Effector memory CD4-positive, alpha-beta T cell (primary cell): Measurements from ENCODE around the gene FAM98C.
A peak's percentile ranks its signal among the peaks of the same experiment; 100 is the strongest.
"Not testable (repeated sequence)": the region's sequence is repeated elsewhere in the genome, so short reads cannot be mapped to it uniquely, and the experiment has no call there.

ENCODE experiments used
- DNase-seq, 3 donors: peaks; one replicate each; pipeline ENCODE4 v3.0.0-alpha.2; 2020
- H3K27ac ChIP-seq: 2 replicates; pipeline ENCODE4 v1.7.0; 2013; ENCODE audit warnings: mild to moderate bottlenecking, low read length, moderate library complexity; ENCODE audit not compliant: insufficient read depth, poor library complexity, severe bottlenecking
- H3K27me3 ChIP-seq: replicated peaks from 2 replicates; pipeline ENCODE4 v1.7.0; 2013; ENCODE audit warnings: mild to moderate bottlenecking, low read length; ENCODE audit not compliant: insufficient read depth, control insufficient read depth, poor library complexity, severe bottlenecking
- H3K36me3 ChIP-seq: 2 replicates; pipeline ENCODE4 v1.7.0; 2013; ENCODE audit warnings: mild to moderate bottlenecking, low read length, moderate library complexity; ENCODE audit not compliant: control insufficient read depth, insufficient read depth
- H3K4me1 ChIP-seq: 2 replicates; pipeline ENCODE4 v1.7.0; 2013; ENCODE audit warnings: low read length, mild to moderate bottlenecking; ENCODE audit not compliant: control insufficient read depth, insufficient read depth, poor library complexity, severe bottlenecking
- H3K4me3 ChIP-seq: 2 replicates; pipeline ENCODE4 v1.7.0; 2013; ENCODE audit warnings: low read length, low read depth, mild to moderate bottlenecking; ENCODE audit not compliant: insufficient read depth, poor library complexity, severe bottlenecking
- H3K9me3 ChIP-seq: 2 replicates; pipeline ENCODE4 v1.7.0; 2013; ENCODE audit warnings: mild to moderate bottlenecking, low read length, moderate library complexity; ENCODE audit not compliant: control insufficient read depth

The FAM98C gene

DNA sequence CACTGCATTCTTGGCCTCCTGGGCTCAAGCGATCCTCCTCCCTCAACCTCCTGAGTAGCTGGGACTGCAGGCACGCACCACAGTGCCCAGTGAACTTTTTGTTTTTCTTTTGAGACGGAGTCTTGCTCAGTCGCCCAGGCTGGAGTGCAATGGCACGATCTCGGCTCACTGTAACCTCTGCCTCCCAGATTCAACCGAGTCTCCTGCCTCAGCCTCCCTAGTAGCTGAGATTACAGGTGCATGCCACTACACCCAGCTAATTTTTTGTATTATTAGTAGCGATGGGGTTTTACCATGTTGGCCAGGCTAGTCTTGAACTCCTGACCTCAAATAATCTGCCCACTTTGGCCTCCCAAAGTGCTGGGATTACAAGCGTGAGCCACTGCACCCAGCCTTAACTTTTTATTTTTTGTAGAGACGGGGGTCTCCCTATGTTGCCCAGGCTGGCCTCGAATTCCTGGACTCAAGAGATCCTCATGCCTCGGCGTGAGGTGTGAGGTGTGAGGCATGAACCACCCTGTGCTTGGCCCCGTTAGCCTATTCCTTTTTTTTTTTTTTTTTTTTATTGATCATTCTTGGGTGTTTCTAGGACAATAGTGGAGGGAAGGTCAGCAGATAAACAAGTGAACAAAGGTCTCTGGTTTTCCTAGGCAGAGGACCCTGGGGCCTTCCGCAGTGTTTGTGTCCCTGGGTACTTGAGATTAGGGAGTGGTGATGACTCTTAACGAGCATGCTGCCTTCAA is 39.8 kb upstream of the FAM98C start:
- H3K36me3 ChIP-seq, H3K9me3 ChIP-seq, H3K27me3 ChIP-seq, H3K27ac ChIP-seq, DNase-seq: not testable (repeated sequence)
- Histone ChIP-seq H3K4me1 (peaks cover 15% of the 10 kb centered on the region), H3K4me3 (peak overlapping the region; percentile 70)

DNA sequence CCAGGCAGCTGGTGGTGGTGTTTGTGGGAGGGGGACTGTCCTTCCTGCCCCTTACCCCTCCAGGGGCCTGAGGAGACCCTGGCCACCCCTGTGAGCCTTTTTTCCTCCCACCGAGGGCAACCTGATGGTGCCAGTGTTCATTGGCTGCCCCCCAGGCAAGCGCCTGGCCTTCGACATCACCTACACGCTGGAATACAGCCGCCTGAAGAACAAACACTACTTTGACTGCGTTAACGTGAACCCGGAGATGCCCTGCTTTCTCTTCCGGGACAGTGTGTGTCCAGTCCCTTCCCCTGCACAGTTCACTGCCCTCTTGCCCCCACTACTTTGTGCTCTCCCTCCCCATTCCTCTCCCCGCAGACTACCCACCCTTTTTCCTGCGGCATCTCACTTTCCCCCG is 35.9 kb upstream of the FAM98C start:
- H3K36me3 ChIP-seq: no peaks in the 10 kb centered on the region
- no peak overlapping the region for H3K4me3 ChIP-seq
- H3K4me1 ChIP-seq: peaks cover 8% of the 10 kb centered on the region
- no peak for DNase-seq
- no peak overlapping the region for H3K27ac ChIP-seq
- H3K9me3 ChIP-seq: no peaks in the 10 kb centered on the region
- H3K27me3 ChIP-seq: no peaks in the 10 kb centered on the region

DNA sequence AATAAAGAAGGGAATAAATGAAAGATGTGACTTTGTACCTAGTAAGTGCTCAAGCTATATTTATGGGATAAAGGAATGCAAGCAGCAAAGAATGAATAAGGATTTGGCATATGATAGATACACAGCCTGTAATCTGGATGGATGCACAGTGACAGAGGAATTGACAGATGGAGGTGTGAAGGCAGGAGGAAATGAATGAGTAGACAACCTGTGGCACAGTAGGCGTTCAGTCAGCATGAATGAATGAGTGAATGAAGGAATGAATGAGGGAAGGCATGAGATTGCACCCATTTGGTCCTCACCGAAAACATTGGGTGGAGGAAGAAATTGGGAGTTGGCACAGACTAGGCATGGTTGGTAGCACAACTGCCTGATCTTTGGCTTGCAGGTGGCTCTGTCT is 33.3 kb upstream of the FAM98C start:
- Histone ChIP-seq H3K27ac (no peak overlapping the region), H3K4me1 (no peaks in the 10 kb centered on the region), H3K4me3 (no peak overlapping the region), H3K36me3 (no peaks in the 10 kb centered on the region), H3K27me3 (no peaks in the 10 kb centered on the region), H3K9me3 (no peaks in the 10 kb centered on the region)
- DNase-seq: no peak

DNA sequence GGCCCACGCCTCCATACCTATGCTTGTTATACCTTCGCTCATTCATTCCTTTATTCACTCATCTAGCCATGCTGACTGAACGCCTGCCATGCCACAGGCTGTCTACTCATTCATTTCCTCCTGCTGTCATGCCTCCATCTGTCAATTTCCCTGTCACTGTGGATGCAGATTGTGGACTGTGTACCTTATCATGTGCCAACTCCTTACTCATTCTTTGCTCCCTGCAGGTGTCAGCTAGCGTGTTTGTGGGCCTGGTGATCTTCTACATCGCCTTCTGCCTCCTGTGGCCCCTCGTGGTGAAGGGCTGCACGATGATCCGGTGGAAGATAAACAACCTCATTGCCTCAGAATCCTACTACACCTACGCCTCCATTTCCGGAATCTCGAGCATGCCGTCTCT is 32.6 kb upstream of the FAM98C start:
- H3K4me3 ChIP-seq: no peak overlapping the region
- H3K36me3 ChIP-seq: no peaks in the 10 kb centered on the region
- DNase-seq: no peak
- H3K27me3 ChIP-seq: no peaks in the 10 kb centered on the region
- no peaks in the 10 kb centered on the region for H3K9me3 ChIP-seq
- peaks cover 2% of the 10 kb centered on the region for H3K4me1 ChIP-seq
- no peak overlapping the region for H3K27ac ChIP-seq

DNA sequence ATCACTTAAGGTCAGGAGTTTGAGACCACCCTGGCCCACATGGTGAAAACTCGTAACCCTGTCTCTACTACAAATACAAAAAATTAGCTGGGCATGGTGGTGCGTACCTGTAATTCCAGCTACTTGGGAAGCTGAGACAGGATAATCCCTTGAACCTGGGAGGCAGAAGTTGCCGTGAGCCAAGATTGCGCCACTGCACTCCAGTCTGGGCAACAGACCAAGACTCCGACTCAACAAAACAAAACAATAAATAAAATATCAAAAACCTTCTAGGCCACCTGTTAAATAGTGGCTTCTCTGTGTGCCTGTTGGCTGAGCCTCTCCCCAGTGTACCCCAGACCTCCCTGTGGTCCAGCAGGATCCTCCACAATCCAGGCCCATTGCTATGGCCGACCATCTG is 31.8 kb upstream of the FAM98C start:
- Histone ChIP-seq H3K9me3 (no peaks in the 10 kb centered on the region), H3K4me3 (no peak overlapping the region), H3K27ac (no peak overlapping the region), H3K36me3 (no peaks in the 10 kb centered on the region), H3K27me3 (no peaks in the 10 kb centered on the region), H3K4me1 (peaks cover 10% of the 10 kb centered on the region)
- DNase-seq: no peak

DNA sequence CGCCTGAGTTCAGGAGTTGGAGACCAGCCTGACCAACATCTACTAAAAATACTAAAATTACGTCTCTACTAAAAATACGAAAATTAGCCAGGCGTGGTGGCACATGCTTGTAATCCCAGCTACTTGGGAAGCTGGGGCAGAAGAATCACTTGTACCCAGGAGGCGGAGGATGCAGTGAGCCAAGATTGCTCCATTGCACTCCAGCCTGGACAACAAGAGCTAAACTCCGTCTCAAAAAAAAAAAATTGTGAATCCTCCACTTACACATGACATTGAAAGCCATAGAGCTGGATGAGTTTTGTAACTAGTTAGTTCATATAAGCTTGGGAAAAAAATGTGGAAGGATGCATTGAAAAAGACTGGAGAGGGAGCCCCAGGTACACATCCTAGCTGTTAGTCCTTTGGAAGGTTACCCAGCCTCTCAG is 29.0 kb upstream of the FAM98C start:
- Histone ChIP-seq H3K4me3 (peak overlapping the region; percentile 39), H3K27ac (peak overlapping the region; percentile 86)
- DNase-seq: no peak

DNA sequence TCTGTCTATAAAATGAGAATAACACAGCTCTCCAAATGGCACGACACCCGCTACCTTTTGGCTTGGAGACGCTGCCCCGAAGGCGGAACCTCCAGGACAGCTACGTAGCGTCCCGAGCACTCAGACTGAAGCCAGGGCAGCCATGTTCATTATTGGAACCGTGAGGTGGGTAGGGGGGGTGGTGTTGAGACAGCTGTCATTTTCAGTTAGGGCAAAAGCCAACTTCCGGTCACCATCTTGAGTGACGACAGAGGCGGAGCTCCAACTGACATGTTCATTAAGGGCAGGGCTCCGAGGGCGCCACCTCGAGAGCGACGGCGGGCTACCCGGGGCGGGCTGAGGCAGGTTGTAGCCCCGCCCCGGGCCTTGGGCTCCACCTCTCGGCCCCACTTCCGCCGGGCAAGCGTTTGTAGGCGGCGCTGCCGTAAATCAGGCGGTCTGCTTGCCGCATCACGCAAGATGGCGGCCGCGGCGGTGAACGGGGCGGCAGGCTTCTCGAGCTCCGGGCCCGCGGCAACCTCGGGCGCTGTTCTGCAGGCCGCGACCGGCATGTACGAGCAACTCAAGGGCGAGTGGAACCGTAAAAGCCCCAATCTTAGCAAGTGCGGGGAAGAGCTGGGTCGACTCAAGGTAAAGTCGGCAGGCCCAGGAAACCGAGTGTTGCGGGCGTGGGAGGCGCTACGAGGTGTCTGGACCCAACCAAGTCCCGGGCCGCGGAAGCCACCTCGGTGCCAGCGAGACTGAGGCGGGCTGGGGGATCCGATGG is 28.4 kb upstream of the FAM98C start, which contains the start of gene PSMD8:
TSS of gene PSMD8 (plus strand) at position 240 of the 766 bp plus-strand sequence. CDS start at position 271, 31 bp downstream.
- no peaks in the 10 kb centered on the region for H3K27me3 ChIP-seq

More for the DNA sequence above, 29.0 kb upstream of the FAM98C start:
- Histone ChIP-seq H3K27me3 (no peaks in the 10 kb centered on the region), H3K36me3 (peaks cover 9% of the 10 kb centered on the region), H3K4me1 (peaks cover 12% of the 10 kb centered on the region), H3K9me3 (no peaks in the 10 kb centered on the region)

DNA sequence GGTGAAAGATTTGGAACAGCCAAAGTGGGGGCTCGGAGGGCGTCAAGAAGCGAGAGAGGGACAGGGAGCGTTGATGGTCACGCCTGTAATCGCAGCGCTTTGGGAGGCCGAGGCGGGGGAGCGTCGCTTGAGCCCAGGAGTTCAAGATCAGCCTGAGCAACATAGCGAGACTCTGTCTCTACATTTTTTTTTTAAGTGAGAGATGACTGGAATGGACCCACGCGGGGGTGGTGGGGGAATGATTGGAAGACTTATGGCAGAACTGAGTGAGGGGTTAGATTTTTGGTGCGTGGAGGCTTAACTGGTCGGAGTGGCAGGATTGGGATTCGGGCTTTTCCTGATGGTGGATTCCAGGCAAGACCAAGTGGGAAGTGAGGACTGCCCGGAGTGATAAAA is 27.8 kb upstream of the FAM98C start:
- Histone ChIP-seq H3K4me1 (peaks cover 12% of the 10 kb centered on the region), H3K27ac (peak overlapping the region; percentile 86), H3K36me3 (peaks cover 19% of the 10 kb centered on the region), H3K4me3 (peak overlapping the region; percentile 86), H3K9me3 (no peaks in the 10 kb centered on the region), H3K27me3 (no peaks in the 10 kb centered on the region)
- DNase-seq: no peak

More for the DNA sequence above, 28.4 kb upstream of the FAM98C start, which contains the start of gene PSMD8:
- peak within 1 kb of the TSS; percentile 86 for H3K27ac ChIP-seq
- peak; percentile 97 to 99 (median 98) for DNase-seq
- peaks cover 15% of the 10 kb centered on the region for H3K36me3 ChIP-seq
- no peaks in the 10 kb centered on the region for H3K9me3 ChIP-seq
- peaks cover 12% of the 10 kb centered on the region for H3K4me1 ChIP-seq
- peak within 1 kb of the TSS; percentile 86 for H3K4me3 ChIP-seq

DNA sequence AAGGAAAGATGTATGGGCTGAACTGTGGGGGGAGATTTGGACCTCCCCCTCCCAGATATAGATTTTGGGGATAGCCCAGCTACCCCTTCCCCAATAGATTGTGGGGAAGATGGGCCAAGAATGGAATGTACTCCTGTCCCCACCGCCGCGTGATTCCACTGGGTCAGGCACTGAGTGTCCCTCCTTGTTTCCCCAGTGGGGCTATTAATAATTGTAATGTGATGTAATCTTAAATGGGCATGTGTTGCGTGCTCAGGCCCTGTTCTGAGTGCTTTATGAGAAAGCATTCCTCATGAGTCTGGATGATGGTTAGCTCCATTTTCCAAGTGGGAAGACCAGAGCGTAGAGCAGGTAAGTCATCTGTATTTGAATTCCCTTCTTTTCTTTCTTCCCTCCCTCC is 27.1 kb upstream of the FAM98C start:
- peaks cover 26% of the 10 kb centered on the region for H3K36me3 ChIP-seq
- peak overlapping the region; percentile 86 for H3K4me3 ChIP-seq
- H3K27ac ChIP-seq: no peak overlapping the region
- H3K4me1 ChIP-seq: peaks cover 12% of the 10 kb centered on the region
- no peaks in the 10 kb centered on the region for H3K27me3 ChIP-seq
- H3K9me3 ChIP-seq: no peaks in the 10 kb centered on the region
- no peak for DNase-seq

DNA sequence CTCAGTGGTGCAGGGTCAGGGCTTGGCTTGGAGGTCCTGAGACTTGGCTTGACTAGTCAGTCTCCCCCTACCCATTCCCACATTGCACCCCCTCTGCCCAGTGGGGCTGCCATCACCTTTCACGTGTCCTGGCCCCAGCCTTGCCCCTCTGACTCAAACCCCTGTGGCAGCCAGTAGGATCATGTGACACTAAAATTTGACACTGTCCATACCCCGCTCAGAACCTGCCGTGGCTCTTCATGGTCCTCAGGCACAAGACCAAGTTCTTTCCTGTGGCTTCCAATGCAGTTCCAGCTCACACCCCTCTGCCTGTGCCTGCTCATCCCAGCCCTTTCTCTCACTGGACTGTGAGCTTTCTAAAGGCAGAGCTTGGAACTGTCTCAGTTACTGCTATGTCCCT is 26.3 kb upstream of the FAM98C start:
- no peak overlapping the region for H3K4me3 ChIP-seq
- no peaks in the 10 kb centered on the region for H3K27me3 ChIP-seq
- DNase-seq: no peak
- peaks cover 34% of the 10 kb centered on the region for H3K36me3 ChIP-seq
- H3K27ac ChIP-seq: no peak overlapping the region
- peaks cover 12% of the 10 kb centered on the region for H3K4me1 ChIP-seq
- H3K9me3 ChIP-seq: no peaks in the 10 kb centered on the region
